T-helper 17 cell (primary cell): Measurements from ENCODE around the gene KIF5B. TPM values are rescaled to one million over a fixed set of nuclear protein-coding genes. Genes with fewer than 3 reads are reported as not detected.
"Not testable (repeated sequence)": the region's sequence is repeated elsewhere in the genome, so short reads cannot be mapped to it uniquely, and the experiment has no call there.

ENCODE experiments used
- ATAC-seq: fragments of 150-1000 bp; cut with Tn5 transposase; 2 replicates; pipeline ENCODE4 v1.10.0; 2021; ENCODE audit warnings: mild to moderate bottlenecking, moderate library complexity
- DNase-seq, 3 donors: peaks; one replicate each; pipeline versions ENCODE4 v3.0.0 to v3.0.0-alpha.2; 2020 to 2021
- H3K9me3 ChIP-seq: one replicate; pipeline ENCODE4 v1.7.0; 2013; ENCODE audit warnings: low read length, mild to moderate bottlenecking; ENCODE audit not compliant: control insufficient read depth, poor library complexity, severe bottlenecking
- H3K27ac Mint-ChIP-seq: one replicate; pipeline ENCODE4 v1.8.0; 2022; ENCODE audit warnings: mild to moderate bottlenecking, moderate library complexity, mixed read lengths
- H3K27me3 Mint-ChIP-seq: one replicate; pipeline ENCODE4 v1.8.0; 2022; ENCODE audit warnings: mixed read lengths
- H3K36me3 Mint-ChIP-seq: one replicate; pipeline ENCODE4 v1.8.0; 2022; ENCODE audit warnings: low read depth, mixed read lengths
- H3K4me1 Mint-ChIP-seq: one replicate; pipeline ENCODE4 v1.8.0; 2022; ENCODE audit warnings: mild to moderate bottlenecking, mixed read lengths
- H3K4me3 Mint-ChIP-seq: one replicate; pipeline ENCODE4 v1.8.0; 2022; ENCODE audit warnings: mild to moderate bottlenecking, moderate library complexity, mixed read lengths
- total RNA-seq, 4 donors: library from RNA in 2 of 4; stranded (reverse) in 2 of 4; gene quantifications; one replicate each; pipeline ENCODE4 v1.2.3 and lab custom pipeline; 2022 to 2026

Gene KIF5B
- total RNA-seq, 2 donors from 2014 or later: 47.8 to 65.5 TPM

DNA sequence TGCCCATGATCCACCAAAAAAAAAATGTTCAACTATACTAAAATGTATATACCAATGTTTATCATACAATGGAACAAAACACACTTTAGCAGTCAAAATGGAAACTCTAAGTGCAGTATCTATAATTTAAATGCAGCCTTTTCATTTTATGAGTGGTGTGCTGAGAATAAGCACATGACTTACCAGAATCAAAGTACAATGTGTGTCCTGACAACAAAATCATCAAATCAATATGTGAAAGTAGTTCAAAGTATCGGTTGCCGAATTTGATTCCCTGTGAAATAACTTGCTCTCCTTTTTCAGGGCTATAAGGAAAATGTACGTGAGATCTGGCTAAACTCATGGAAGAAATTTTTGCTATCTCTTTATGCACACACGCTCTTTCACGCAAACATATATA lies 16.9 kb upstream of the KIF5B start:
- DNase-seq (no peak), ATAC-seq (no peak)
- peaks cover 6% of the 10 kb centered on the region for H3K27me3 Mint-ChIP-seq
- no peaks in the 10 kb centered on the region for H3K36me3 Mint-ChIP-seq
- H3K4me3 Mint-ChIP-seq: no peak overlapping the region
- H3K4me1 Mint-ChIP-seq: no peaks in the 10 kb centered on the region
- H3K9me3 ChIP-seq: no peaks in the 10 kb centered on the region
- no peak overlapping the region for H3K27ac Mint-ChIP-seq

DNA sequence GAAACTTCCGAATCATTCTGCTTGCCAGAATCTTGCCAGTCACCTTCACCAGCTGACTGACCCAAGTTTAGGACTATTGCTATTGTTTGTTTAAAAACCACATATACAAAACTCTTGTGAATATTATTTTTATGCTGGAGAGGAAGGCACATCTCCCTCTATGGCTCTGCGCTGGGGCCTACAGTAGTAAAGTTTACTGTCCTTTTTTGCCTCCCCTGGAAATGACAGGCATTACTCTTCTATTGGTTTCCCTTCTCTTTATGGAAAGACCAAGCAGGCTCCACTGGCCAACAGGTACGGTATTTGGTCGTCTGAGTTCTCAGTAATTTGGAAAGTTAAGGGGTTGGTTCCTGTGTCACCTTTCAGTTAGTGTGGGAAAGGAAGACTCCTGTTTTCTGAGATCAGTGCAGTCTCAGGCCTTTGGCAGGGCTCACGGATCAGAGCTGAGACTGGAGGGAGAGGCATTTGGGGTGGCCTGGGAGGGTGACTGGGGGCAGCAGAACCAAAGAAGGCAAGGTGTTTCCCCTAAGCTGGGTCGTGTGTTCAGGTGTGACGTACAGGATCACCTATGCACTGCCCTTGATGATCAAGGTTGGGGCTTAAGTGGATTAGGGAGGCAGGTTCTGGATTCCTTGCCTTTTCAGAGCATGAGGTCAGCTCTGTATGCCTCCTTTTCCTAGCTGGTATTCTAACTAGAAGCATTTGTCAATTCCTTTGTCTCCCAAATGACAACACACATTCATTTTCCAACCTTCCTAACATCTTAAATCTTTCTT lies 16.0 kb upstream of the KIF5B start:
- no peaks in the 10 kb centered on the region for H3K36me3 Mint-ChIP-seq
- ATAC-seq (no peak), DNase-seq (no peak)
- H3K9me3 ChIP-seq: no peaks in the 10 kb centered on the region
- H3K27ac Mint-ChIP-seq: no peak overlapping the region
- no peaks in the 10 kb centered on the region for H3K4me1 Mint-ChIP-seq
- H3K4me3 Mint-ChIP-seq: no peak overlapping the region
- peaks cover 6% of the 10 kb centered on the region for H3K27me3 Mint-ChIP-seq

DNA sequence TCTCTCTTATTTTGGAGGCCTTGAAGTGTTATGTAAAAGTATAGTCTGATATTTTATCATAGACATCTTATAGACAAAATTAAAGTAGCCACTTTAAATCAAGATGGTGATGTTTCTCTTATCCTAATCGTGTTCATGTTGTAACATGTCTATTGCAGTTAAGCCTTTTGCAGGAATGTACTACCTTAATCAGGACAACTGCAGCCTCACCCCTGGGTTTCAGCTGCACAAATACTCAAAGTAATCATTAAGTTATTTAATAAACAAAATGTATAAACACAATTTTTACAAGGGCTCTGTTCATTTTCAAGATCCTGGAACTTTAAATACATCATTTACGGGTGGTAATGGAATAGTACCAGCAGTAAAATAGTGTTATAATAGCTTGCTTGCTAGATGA lies 14.4 kb upstream of the KIF5B start:
- no peaks in the 10 kb centered on the region for H3K9me3 ChIP-seq
- no peak overlapping the region for H3K27ac Mint-ChIP-seq
- H3K4me1 Mint-ChIP-seq: no peaks in the 10 kb centered on the region
- H3K36me3 Mint-ChIP-seq: no peaks in the 10 kb centered on the region
- no peak overlapping the region for H3K4me3 Mint-ChIP-seq
- DNase-seq (no peak), ATAC-seq (no peak)
- H3K27me3 Mint-ChIP-seq: peaks cover 6% of the 10 kb centered on the region

DNA sequence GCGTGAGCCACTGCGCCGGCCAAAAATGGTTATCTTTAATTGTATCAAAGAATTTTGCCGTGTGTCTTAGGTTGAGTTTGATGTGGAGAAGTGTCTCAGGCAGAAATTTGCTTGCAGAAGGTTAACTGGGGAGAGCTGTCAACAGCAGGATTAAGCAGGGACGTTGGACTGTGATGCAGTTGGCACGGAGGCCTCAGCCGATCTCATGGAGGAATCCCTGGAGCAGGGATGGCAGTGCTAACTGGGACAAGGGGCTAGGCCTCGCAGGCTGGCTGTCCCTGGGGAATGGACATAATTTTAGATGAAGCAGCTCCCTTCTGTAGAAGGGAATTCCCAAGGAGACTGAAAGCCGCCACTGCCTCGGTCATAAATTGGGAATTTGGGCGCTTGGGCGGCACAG lies 12.3 kb upstream of the KIF5B start:
- DNase-seq: no peak
- Mint-ChIP-seq H3K27me3 (peaks cover 6% of the 10 kb centered on the region), H3K4me3 (no peak overlapping the region)

DNA sequence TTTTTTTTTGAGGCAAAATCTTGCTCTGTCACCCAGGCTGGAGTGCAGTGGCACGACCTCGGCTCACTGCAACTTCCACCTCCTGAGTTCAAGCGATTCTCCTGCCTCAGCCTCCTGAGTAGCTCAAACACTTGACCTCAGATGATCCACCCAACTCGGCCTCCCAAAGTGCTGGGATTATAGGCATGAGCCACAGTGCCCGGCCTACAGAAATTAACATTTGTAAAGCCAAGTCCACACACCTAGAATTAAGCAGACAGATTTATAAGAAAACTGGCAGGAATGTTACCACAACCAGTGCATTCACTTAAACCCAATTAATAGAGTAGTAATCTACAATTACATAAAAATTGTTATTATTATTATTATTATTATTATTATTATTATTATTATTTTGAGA lies 11.7 kb upstream of the KIF5B start:
- not testable (repeated sequence) for H3K27ac Mint-ChIP-seq, H3K27me3 Mint-ChIP-seq, H3K9me3 ChIP-seq, DNase-seq, ATAC-seq, H3K36me3 Mint-ChIP-seq, H3K4me3 Mint-ChIP-seq, H3K4me1 Mint-ChIP-seq

More for the DNA sequence above, 12.3 kb upstream of the KIF5B start:
- H3K27ac Mint-ChIP-seq: no peak overlapping the region
- no peaks in the 10 kb centered on the region for H3K9me3 ChIP-seq
- H3K4me1 Mint-ChIP-seq: no peaks in the 10 kb centered on the region
- H3K36me3 Mint-ChIP-seq: no peaks in the 10 kb centered on the region
- no peak for ATAC-seq

DNA sequence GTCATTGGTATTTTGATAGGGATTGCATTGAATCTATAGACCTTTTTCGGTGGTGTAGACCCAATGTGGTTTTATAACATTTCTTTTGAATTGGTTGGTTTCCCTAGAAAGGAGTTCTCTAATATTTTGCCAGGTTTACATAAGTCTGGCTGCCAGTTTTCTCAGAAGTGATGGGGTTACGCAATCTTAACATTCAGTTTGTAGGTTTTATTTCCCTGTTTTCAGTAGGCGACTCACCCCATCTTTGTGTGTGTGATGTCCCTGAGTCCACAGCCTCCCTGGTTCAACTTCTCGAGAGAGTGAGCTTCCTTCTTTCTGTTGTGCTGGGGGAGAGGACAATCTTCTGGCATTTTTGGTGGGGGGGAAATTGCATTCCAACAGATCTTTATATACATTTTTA lies 9.6 kb upstream of the KIF5B start:
- no peaks in the 10 kb centered on the region for H3K27me3 Mint-ChIP-seq
- no peaks in the 10 kb centered on the region for H3K9me3 ChIP-seq
- H3K4me3 Mint-ChIP-seq: no peak overlapping the region
- H3K4me1 Mint-ChIP-seq: no peaks in the 10 kb centered on the region
- no peaks in the 10 kb centered on the region for H3K36me3 Mint-ChIP-seq
- DNase-seq (no peak), ATAC-seq (no peak)
- H3K27ac Mint-ChIP-seq: no peak overlapping the region

DNA sequence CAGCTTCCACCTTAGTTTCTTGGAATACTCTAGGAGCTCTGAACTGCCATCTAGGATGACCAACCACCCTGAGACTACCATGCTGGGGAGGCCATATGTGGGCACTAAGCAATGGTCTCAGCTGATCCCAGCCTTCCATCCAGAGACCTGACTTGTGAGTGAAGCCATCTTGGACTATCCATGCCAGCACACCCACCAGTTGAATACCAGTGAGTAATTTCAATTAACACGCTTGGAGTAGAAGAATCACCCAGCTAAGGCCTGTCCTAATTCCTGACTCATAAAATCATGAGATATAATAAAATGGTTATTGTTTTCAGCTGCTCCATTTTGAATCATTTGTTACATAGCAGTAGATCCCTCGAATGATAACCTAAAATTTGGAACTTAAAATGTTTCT lies 5.2 kb upstream of the KIF5B start:
- H3K36me3 Mint-ChIP-seq: no peaks in the 10 kb centered on the region
- DNase-seq: no peak
- H3K27ac Mint-ChIP-seq: no peak overlapping the region
- no peak for ATAC-seq
- peaks cover 8% of the 10 kb centered on the region for H3K4me1 Mint-ChIP-seq
- no peaks in the 10 kb centered on the region for H3K27me3 Mint-ChIP-seq
- H3K4me3 Mint-ChIP-seq: no peak overlapping the region
- H3K9me3 ChIP-seq: no peaks in the 10 kb centered on the region

DNA sequence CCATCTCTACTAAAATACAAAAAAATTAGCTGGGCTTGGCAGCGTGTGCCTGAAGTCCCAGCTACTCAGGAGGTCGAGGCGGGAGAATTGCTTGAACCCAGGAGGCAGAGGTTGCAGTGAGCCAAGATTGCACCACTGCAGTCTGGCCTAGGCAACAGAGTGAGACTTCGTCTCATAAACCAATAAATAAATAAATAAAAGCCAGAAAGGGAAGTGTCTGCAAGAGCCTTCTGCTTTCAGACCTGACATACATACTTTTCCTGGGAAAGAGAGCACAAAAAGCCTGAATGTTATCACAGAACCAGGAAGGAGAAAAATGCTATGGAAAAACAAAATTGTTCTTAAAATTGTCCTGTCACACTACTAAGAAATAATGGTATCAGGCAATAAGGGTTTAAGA lies 4.1 kb upstream of the KIF5B start:
- no peak for ATAC-seq
- H3K27me3 Mint-ChIP-seq: no peaks in the 10 kb centered on the region
- H3K4me3 Mint-ChIP-seq: no peak overlapping the region
- no peak for DNase-seq
- H3K4me1 Mint-ChIP-seq: peaks cover 9% of the 10 kb centered on the region
- no peak overlapping the region for H3K27ac Mint-ChIP-seq
- no peaks in the 10 kb centered on the region for H3K36me3 Mint-ChIP-seq
- no peaks in the 10 kb centered on the region for H3K9me3 ChIP-seq

DNA sequence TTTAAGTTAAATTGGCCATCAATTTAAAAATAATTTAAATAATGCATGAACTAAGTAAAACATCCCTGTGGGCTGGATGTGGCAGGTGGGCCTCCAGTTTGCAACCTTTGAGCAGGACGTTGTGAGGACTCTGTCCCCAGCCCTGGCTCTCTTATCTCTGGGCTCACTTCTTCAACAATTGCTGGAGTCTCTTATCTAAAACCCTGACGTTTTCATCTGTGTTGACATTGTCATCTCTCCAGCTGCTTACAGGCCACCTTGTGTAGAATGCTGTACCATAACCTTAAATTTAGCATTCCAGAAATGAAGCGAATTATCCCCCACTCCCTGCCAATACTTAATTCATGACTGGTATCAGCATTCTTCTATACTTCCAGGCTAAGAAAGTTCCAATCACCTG lies 3.2 kb upstream of the KIF5B start:
- Mint-ChIP-seq H3K27ac (no peak overlapping the region), H3K4me3 (no peak overlapping the region), H3K27me3 (no peaks in the 10 kb centered on the region), H3K36me3 (no peaks in the 10 kb centered on the region), H3K4me1 (peaks cover 16% of the 10 kb centered on the region)
- no peaks in the 10 kb centered on the region for H3K9me3 ChIP-seq
- ATAC-seq (no peak), DNase-seq (no peak)

DNA sequence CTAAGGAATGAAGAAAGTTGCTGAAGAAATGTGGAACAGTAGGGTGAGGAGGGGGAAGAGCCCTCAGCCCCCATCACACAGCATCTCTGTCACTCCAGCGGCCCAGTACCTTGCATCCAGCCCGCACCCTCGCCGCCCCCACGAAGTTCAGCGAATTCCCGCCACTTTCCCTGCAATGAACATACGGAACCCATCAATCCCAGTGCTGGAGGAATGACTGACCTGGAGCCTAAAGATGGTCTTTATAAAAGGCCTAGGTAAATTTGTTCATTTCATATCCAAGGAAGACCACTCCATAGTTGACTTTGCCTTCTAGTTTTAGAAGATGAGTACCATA lies 779 bp upstream of the KIF5B start:
- H3K36me3 Mint-ChIP-seq: no peaks in the 10 kb centered on the region
- H3K27me3 Mint-ChIP-seq: no peaks in the 10 kb centered on the region
- H3K9me3 ChIP-seq: no peaks in the 10 kb centered on the region
- DNase-seq (no peak), ATAC-seq (no peak)
- peak overlapping the region; percentile 96 for H3K27ac Mint-ChIP-seq
- peak overlapping the region; percentile 97 for H3K4me3 Mint-ChIP-seq
- peaks cover 30% of the 10 kb centered on the region for H3K4me1 Mint-ChIP-seq

DNA sequence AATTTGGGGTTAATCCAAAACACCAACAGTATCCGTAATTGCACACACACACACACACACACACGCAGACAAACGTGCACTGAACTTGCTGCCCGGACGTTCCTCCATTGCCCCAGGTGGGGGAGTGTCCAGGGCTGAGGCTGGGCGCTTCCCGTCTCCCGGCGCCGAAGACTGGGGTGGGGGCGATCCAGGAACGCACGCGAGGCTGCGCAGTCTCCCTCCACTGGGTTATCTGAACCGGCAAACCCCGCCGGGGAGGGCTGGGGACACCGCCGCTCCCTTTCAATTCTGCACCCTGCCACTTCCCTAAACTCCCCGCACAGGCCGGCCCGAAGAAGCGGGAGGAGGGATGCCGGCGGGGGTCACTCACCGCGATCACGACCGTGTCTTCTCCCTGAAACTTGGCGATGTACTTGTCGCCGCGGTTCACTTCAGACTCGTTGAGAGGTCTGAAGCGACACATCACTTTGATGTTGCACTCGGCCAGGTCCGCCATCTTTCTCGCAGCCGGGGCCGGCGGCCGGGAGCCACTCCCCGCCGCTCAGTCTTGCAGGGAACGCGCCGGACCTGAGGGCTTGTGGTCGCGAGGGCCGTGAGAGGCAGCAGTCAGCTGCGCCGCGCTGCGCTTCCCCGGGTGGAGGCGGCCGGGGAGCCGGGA lies 618 bp downstream of the KIF5B start:
- Mint-ChIP-seq H3K36me3 (no peaks in the 10 kb centered on the region), H3K4me1 (peaks cover 37% of the 10 kb centered on the region), H3K27me3 (no peaks in the 10 kb centered on the region), H3K4me3 (peak overlapping the region; percentile 97), H3K27ac (peak overlapping the region; percentile 96)
- H3K9me3 ChIP-seq: no peaks in the 10 kb centered on the region
- peak; percentile 70 for ATAC-seq
- peak; percentile 35 to 51 (median 50) for DNase-seq

DNA sequence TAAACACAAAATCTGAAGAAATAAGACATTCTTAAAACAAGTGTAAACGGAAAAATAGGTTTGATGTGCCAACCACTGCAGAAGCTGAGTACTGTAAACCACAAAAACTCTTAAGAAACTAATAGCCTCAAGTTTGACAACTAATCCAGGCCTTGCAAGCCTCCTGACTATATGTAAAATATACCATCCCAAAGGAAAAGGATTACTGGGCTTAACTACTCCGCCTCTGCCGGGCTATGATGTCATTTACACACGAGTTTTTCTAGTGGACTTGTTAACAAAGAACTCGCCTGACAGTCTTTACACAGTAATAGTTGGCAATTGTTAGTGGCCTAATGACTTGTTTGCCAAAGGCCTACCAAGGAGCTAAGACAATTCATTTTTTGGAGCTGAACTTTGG lies 2.1 kb downstream of the KIF5B start:
- no peaks in the 10 kb centered on the region for H3K27me3 Mint-ChIP-seq
- no peak for ATAC-seq
- DNase-seq: no peak
- H3K9me3 ChIP-seq: no peaks in the 10 kb centered on the region
- H3K4me3 Mint-ChIP-seq: peak overlapping the region; percentile 97
- H3K27ac Mint-ChIP-seq: peak overlapping the region; percentile 96
- H3K36me3 Mint-ChIP-seq: no peaks in the 10 kb centered on the region
- peaks cover 52% of the 10 kb centered on the region for H3K4me1 Mint-ChIP-seq

DNA sequence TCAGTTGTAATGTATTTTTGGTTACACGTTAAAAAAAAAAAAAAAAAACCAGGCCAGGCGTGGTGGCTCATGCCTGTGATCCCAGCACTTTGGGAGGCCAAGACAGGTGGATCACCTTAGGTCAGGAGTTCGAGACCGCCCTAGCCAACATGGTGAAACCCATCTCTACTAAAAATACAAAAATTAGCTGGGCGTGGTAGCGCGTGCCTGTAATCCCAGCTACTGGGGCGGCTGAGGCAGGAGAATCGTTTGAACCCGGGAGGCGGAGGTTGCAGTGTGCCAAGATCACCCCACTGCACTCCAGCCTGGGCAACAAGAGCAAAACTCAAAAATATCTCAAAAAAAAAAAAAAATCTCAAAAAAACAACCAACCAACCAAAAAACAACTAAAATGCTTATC lies 2.8 kb downstream of the KIF5B start:
- H3K27me3 Mint-ChIP-seq, DNase-seq, H3K36me3 Mint-ChIP-seq, ATAC-seq, H3K9me3 ChIP-seq: not testable (repeated sequence)
- peak overlapping the region; percentile 96 for H3K27ac Mint-ChIP-seq
- H3K4me1 Mint-ChIP-seq: peaks cover 55% of the 10 kb centered on the region
- peak overlapping the region; percentile 97 for H3K4me3 Mint-ChIP-seq

DNA sequence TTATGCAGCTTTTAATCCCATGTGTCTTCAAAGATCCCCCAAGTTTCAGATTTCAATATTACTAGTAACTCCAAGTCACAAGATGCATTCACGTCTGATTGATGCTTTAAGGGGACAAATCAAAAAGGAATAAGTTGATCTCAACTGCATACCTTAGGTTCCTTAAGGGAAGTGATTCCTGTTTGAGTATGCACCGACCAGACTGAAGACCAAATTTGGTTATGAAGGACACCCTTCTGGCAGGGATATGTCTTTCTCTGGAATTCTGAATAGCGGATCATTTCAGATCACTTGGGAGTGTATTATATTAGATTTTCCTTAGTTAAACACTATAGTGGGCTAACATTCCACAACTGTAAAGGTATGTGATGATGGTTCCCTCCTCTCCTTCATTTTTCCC lies 4.3 kb downstream of the KIF5B start:
- Mint-ChIP-seq H3K36me3 (peaks cover 6% of the 10 kb centered on the region), H3K4me1 (peaks cover 60% of the 10 kb centered on the region), H3K27me3 (no peaks in the 10 kb centered on the region), H3K27ac (peak overlapping the region; percentile 96), H3K4me3 (peak overlapping the region; percentile 49)
- DNase-seq: no peak
- no peaks in the 10 kb centered on the region for H3K9me3 ChIP-seq
- ATAC-seq: no peak
